Uterus (tissue), 4 donors: ENCODE data around the gene CDH13. TPM values are rescaled to one million over a fixed set of nuclear protein-coding genes. Genes with fewer than 3 reads are reported as not detected.

Experiments
- DNase-seq, 2 donors: peaks; one replicate each; pipeline ENCODE4 v3.0.0-alpha.2; 2019 to 2020
- H3K27ac ChIP-seq, 2 donors: fragments of 200-600 bp; sonication (generic); 1 replicate in 1 of 2; 2 replicates in 1 of 2; pipeline ENCODE4 v1.5.1; 2016 to 2018
- H3K27me3 ChIP-seq, 2 donors: fragments of 200-600 bp; sonication (generic); one replicate each; pipeline ENCODE4 v1.5.1; 2018 to 2019; ENCODE audit warnings: control low read depth in 1 of 2
- H3K36me3 ChIP-seq, 2 donors: fragments of 200-600 bp; sonication (generic); one replicate each; pipeline ENCODE4 v1.5.1; 2019; ENCODE audit warnings: control low read depth in 1 of 2
- H3K4me1 ChIP-seq, 2 donors: fragments of 200-600 bp; sonication (generic); one replicate each; pipeline ENCODE4 v1.5.1; 2018 to 2019; ENCODE audit warnings: control low read depth in 1 of 2
- H3K4me3 ChIP-seq, 2 donors: fragments of 200-600 bp; sonication (generic); 1 replicate in 1 of 2; 2 replicates in 1 of 2; pipeline ENCODE4 v1.5.1; 2018 to 2019; ENCODE audit warnings: mild to moderate bottlenecking in 1 of 2
- H3K9me3 ChIP-seq, 2 donors: fragments of 200-600 bp; sonication (generic); one replicate each; pipeline ENCODE4 v1.5.1; 2019; ENCODE audit warnings: control low read depth in 1 of 2
- POLR2A ChIP-seq, 2 donors: fragments of 450-650 bp; IDR thresholded peaks; one replicate each; pipeline ENCODE4 v1.6.1; 2016; ENCODE audit warnings: antibody characterized with exemption in 2 of 2, mild to moderate bottlenecking in 1 of 2, moderate library complexity in 1 of 2
- intact Hi-C: fragments of 100-400 bp; cut with DNase I; formaldehyde crosslinking; loops from one replicate; pipeline ENCODE4 v1.15.1; 2023; ENCODE audit warnings: low total_unique reads
- total RNA-seq, 4 donors: library from RNA; depleted of rRNA in 3 of 4; stranded (reverse); fragments of >200 nt in 3 of 4; gene quantifications; one replicate each; pipeline versions ENCODE4 v1.1.0 to v1.2.4, GENCODE V29; 2014 to 2023
- TF ChIP-seq, protein P1 (sequence below), 4 experiments: fragments of 200-600 bp in 2 of 4; fragments of 450-650 bp in 2 of 4; sonication (generic) in 2 of 4; IDR thresholded peaks; one replicate each; pipeline ENCODE4 v1.5.1; 2016 to 2019; ENCODE audit warnings: antibody characterized with exemption in 4 of 4, mild to moderate bottlenecking in 2 of 4, moderate library complexity in 1 of 4
- donor health status: DM: yes; HTN: yes; CAD: no.

The CDH13 gene
- total RNA-seq, 4 donors from 2014 or later, result 49.1 to 99.4 (median 82.7) TPM

DNA sequence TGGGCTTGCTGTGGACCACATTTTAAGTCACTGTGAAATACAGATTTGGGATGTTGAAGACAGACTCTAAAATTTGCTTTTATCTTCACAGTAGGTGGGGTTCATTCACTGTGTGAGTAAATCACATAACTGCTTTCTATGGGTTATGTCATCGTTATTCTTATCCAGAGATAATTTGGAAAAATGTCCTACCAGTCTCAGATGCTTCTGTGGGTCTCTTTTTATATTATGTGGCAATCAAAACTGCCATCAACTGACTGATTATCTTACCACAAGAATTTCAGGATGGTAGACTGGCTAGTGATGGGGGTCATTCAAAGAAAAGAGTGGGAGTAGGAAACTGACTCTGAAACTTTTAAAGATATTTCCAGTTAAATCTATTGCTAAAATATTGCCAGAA, 1184.1 kb downstream of the CDH13 start:
- Histone ChIP-seq H3K27ac (peak overlapping the region in 1 of 2 donors; percentile 17), H3K36me3 (no peaks in the 10 kb centered on the region), H3K4me3 (no peak overlapping the region), H3K4me1 (no peaks in the 10 kb centered on the region), H3K27me3 (no peaks in the 10 kb centered on the region), H3K9me3 (no peaks in the 10 kb centered on the region)
- DNase-seq, result no peak
- TF ChIP-seq, protein P1, sequence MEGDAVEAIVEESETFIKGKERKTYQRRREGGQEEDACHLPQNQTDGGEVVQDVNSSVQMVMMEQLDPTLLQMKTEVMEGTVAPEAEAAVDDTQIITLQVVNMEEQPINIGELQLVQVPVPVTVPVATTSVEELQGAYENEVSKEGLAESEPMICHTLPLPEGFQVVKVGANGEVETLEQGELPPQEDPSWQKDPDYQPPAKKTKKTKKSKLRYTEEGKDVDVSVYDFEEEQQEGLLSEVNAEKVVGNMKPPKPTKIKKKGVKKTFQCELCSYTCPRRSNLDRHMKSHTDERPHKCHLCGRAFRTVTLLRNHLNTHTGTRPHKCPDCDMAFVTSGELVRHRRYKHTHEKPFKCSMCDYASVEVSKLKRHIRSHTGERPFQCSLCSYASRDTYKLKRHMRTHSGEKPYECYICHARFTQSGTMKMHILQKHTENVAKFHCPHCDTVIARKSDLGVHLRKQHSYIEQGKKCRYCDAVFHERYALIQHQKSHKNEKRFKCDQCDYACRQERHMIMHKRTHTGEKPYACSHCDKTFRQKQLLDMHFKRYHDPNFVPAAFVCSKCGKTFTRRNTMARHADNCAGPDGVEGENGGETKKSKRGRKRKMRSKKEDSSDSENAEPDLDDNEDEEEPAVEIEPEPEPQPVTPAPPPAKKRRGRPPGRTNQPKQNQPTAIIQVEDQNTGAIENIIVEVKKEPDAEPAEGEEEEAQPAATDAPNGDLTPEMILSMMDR (IDR thresholded peaks at IDR 0.05), result no peak
- no peak for TF ChIP-seq POLR2A (IDR thresholded peaks at IDR 0.05)
- intact Hi-C loops, result no loop called here

DNA sequence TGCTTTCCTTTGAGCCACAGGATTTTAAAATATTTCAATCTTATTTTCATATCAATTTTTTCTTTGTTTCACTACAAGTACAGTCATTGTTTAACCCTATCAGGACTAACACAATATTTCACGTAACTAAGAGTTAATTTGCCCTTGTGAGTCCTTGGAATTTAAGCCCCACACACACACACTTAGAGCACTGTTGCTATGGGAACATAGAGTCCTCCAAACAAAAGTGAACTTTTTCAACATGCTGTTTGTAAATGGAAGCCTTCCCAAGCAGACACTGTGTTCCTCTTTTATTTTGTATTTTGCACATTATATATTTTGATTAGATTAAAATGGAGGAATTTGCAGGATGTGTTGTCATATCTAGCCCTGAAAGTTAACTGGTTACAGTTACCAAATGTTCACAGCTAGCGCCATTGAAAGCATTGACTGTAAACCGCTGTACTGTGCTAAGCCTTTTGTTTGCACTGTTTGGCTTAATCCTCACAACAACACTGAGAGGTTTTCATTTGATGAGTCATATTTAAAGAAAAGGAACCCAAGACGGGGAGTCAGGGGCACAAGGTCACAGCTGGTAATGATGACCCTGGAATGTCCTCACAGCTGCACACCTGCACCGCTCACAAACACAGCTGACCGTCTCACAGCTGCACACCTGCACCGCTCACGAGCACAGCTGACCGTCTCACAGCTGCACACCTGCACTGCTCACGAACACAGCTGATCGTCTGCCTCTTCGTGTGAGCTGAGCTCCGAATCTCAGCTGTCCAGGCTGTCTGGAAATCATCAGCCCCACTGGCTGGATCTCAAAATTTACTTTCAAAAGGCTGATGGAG, 1187.3 kb downstream of the CDH13 start:
- no peaks in the 10 kb centered on the region for H3K27me3 ChIP-seq
- no peak overlapping the region for H3K4me3 ChIP-seq
- H3K36me3 ChIP-seq, result no peaks in the 10 kb centered on the region
- H3K27ac ChIP-seq, result peak overlapping the region; percentile 14 to 42
- no peaks in the 10 kb centered on the region for H3K9me3 ChIP-seq
- TF ChIP-seq, protein P1 (IDR thresholded peaks at IDR 0.05), result no peak
- TF ChIP-seq POLR2A (IDR thresholded peaks at IDR 0.05), result no peak
- intact Hi-C loops, result no loop called here
- peak; percentile 45 to 46 for DNase-seq
- H3K4me1 ChIP-seq, result no peaks in the 10 kb centered on the region

DNA sequence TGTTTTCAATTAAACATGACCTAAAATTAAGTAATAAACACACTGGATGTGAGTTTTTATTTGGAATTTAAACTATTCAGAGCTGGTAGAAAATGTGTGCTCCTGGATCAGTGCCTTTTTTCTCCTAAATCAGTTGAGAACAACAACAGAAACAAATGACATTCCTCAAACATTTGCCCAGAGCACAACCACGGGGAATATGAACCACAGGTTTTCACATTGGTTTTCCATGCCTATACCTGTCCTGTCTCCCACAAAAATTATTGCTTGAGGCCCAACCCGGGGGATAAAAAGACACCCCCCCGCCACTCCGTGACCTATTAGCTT, 1187.9 kb downstream of the CDH13 start:
- Histone ChIP-seq H3K4me3 (no peak overlapping the region), H3K27me3 (no peaks in the 10 kb centered on the region), H3K27ac (peak overlapping the region; percentile 14 to 42), H3K4me1 (no peaks in the 10 kb centered on the region), H3K36me3 (no peaks in the 10 kb centered on the region), H3K9me3 (no peaks in the 10 kb centered on the region)
- no peak for TF ChIP-seq POLR2A (IDR thresholded peaks at IDR 0.05)
- TF ChIP-seq, protein P1 (IDR thresholded peaks at IDR 0.05), result no peak
- intact Hi-C loops, result no loop called here
- DNase-seq, result no peak

DNA sequence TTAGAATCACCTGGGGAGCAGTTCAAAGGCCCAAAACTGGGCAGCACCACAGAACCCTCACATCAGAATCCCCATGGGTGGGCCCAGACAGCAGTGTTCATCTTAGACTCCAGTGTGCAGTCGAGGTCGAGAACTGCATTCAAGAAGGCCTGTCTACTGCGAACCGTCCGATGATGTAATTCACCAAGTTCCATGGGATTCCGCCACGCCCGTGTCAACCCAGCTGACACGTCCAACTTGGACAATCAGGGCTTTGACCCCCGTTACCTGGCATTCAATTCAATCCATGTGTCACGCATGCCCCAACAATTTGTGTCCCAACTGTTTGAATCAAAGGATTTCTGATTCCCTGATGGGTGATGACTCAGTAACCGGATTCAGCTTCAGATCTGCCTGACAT, 1190.3 kb downstream of the CDH13 start:
- H3K4me1 ChIP-seq, result no peaks in the 10 kb centered on the region
- no peak for DNase-seq
- no peak overlapping the region for H3K27ac ChIP-seq
- H3K9me3 ChIP-seq, result no peaks in the 10 kb centered on the region
- intact Hi-C loops, result no loop called here
- no peak for TF ChIP-seq POLR2A (IDR thresholded peaks at IDR 0.05)
- TF ChIP-seq, protein P1 (IDR thresholded peaks at IDR 0.05), result no peak
- no peaks in the 10 kb centered on the region for H3K27me3 ChIP-seq
- no peak overlapping the region for H3K4me3 ChIP-seq
- no peaks in the 10 kb centered on the region for H3K36me3 ChIP-seq

DNA sequence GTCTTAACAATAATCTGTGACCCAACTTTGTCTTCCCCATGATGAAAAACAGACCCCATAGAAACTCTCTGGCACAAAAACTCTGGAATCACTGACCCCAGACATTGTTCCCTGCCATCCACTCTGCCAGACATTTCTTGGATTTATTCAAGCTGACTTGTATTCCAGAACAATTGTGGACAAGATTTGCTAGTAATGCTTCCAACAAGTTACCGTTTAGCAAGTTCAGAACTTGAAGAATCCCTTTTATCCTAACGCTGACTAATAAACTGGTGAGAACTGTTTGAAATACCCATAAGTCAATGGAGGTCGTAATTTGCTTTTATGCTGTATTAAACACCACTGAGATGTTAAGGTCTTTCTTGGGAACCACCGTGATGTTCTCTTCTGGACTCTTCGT, 1191.5 kb downstream of the CDH13 start:
- intact Hi-C loops, result no loop called here
- Histone ChIP-seq H3K36me3 (no peaks in the 10 kb centered on the region), H3K9me3 (no peaks in the 10 kb centered on the region), H3K4me1 (no peaks in the 10 kb centered on the region), H3K27me3 (no peaks in the 10 kb centered on the region), H3K27ac (no peak overlapping the region), H3K4me3 (no peak overlapping the region)
- TF ChIP-seq, protein P1 (IDR thresholded peaks at IDR 0.05), result no peak
- DNase-seq, result no peak
